Left ventricle myocardium superior (tissue), 1 donor: ENCODE data around the gene SCG5. TPM values are rescaled to one million over a fixed set of nuclear protein-coding genes. Genes with fewer than 3 reads are reported as not detected.

Source experiments
- ATAC-seq: fragments of 200-7000 bp; cut with Tn5 transposase; one replicate; pipeline ENCODE4 v1.9.1; 2020; ENCODE audit warnings: mild to moderate bottlenecking, moderate library complexity
- DNase-seq: peaks from one replicate; pipeline ENCODE4 v3.0.0-alpha.2; 2020
- intact Hi-C: fragments of 100-400 bp; cut with micrococcal nuclease; formaldehyde crosslinking; loops from one replicate; pipeline ENCODE4 v1.11.0; 2022
- total RNA-seq: library from RNA; stranded (reverse); fragmentation: NEBNext Ultra II Directional; extraction: Animal tissue kit (Norgen Biotek cat#: 25700); gene quantifications from one replicate; pipeline ENCODE4 v1.2.1, GENCODE V29; 2021
- donor health status: DM: no; HTN: yes; CAD: no; lungs with severe emphysema.

Gene SCG5
- total RNA-seq, 1 donor from 2014 or later = not detected

DNA sequence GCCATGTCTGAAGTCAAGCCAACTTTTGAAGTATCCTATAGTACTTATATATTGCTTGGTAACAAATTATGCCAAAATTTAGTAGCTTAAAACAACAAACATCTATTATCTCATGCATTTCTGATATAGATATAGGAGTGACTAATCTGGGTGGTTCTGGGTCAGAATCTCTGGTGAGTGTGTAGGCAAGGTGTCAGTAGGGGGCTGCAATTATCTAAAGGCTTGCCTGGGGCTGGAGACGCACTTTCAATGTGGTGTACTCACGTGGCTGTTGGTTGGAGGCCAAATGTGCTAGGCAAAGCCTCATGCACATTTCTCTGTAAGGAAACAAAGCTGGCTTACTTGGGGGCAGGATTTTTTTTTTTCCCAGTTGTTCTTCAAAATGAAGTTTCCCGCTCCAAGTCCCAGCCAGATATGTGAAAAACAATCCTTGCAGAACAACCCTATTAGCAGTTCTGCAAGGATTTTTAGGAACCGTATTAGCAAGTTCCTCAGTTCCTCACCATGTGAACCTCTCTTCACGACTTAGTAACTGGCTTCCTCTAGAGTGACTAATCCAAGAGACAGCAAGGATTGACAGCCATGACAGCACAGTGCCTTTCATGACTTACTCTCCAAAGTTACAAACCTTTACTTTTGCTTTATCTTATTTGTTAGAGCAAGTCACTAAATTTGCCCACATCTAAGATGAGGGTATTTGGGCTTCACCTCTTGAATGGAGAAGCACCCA lies 102.1 kb downstream of the SCG5 start:
- intact Hi-C loops = no loop called here
- DNase-seq = no peak

GRCh38 chr15:32746116-32746857 lies 104.8 kb downstream of the SCG5 start:
- DNase-seq (no peak), ATAC-seq (no peak)
- intact Hi-C loops = no loop called here

More for the DNA sequence above, 102.1 kb downstream of the SCG5 start:
- ATAC-seq = no peak

Other genes with a start within 250 kb of the SCG5 start
- 0.74 TPM for gene GOLGA8K, start 238.4 kb upstream of the SCG5 start, total RNA-seq
- 2.0 TPM for gene GOLGA8O, start 186.1 kb upstream of the SCG5 start, total RNA-seq
- gene GOLGA8N, start 48.3 kb upstream of the SCG5 start, total RNA-seq = 9.6 TPM
- 1.3 TPM for gene ARHGAP11A, start 26.2 kb upstream of the SCG5 start, total RNA-seq
- gene GREM1, start 76.3 kb downstream of the SCG5 start, total RNA-seq = 0.52 TPM